IMR-90 (cell line): ENCODE measurements around the gene STON2. TPM values are rescaled to one million over a fixed set of nuclear protein-coding genes. Genes with fewer than 3 reads are reported as not detected.

Experiments
- ATAC-seq: fragments of 200-7000 bp; cut with Tn5 transposase; 2 replicates; pipeline ENCODE4 v1.9.1; 2020; ENCODE audit warnings: low read depth, mild to moderate bottlenecking, moderate library complexity
- BruUV-seq: library from RNA; stranded (reverse); fragments of 400-500 nt; replicated peaks from 2 replicates; lab custom pipeline; 2021; lab: Mats Ljungman, UMichigan
- CTCF ChIA-PET: fragments of 300-600 bp; formaldehyde crosslinking; extraction: SDS; loops from one replicate; lab custom pipeline; 2021; ENCODE audit warnings: antibody characterized with exemption; lab: Yijun Ruan, JAX
- POLR2A ChIA-PET: fragments of 300-600 bp; sonication (Branson Sonifier 250); formaldehyde crosslinking; loops from one replicate; lab custom pipeline; 2022; ENCODE audit warnings: antibody characterized with exemption; ENCODE audit not compliant: unreplicated experiment; lab: Charles Lee
- DNase-seq: peaks from one replicate; pipeline ENCODE4 v3.0.0; 2013
- H2AFZ ChIP-seq: replicated peaks from 2 replicates; pipeline ENCODE3; 2013; ENCODE audit warnings: low read length, mild to moderate bottlenecking; ENCODE audit not compliant: poor library complexity
- H2AK5ac ChIP-seq: 2 replicates; pipeline ENCODE4 v1.6.1; 2013; ENCODE audit warnings: low read depth, low read length, inconsistent platforms
- H2AK9ac ChIP-seq: replicated peaks from 2 replicates; pipeline ENCODE3; 2013; ENCODE audit warnings: mild to moderate bottlenecking, low read depth, low read length, moderate library complexity; ENCODE audit not compliant: poor library complexity
- H2BK120ac ChIP-seq: 2 replicates; pipeline ENCODE4 v1.6.1; 2013; ENCODE audit warnings: low read depth, low read length, inconsistent platforms
- H2BK15ac ChIP-seq: 3 replicates; pipeline ENCODE4 v1.6.1; 2013; ENCODE audit warnings: low read depth, low read length, inconsistent platforms
- H2BK20ac ChIP-seq: 2 replicates; pipeline ENCODE4 v1.6.1; 2013; ENCODE audit warnings: low read depth, mild to moderate bottlenecking, inconsistent platforms, low read length, moderate library complexity
- H2BK5ac ChIP-seq: 2 replicates; pipeline ENCODE4 v1.6.1; 2013; ENCODE audit warnings: mild to moderate bottlenecking, low read depth, low read length, inconsistent platforms; ENCODE audit not compliant: poor library complexity, severe bottlenecking
- H3K14ac ChIP-seq: replicated peaks from 2 replicates; pipeline ENCODE4 v1.6.1; 2013; ENCODE audit warnings: low read depth, low read length, inconsistent platforms
- H3K18ac ChIP-seq: 2 replicates; pipeline ENCODE4 v1.6.1; 2013; ENCODE audit warnings: low read depth, low read length, control low read depth
- H3K23ac ChIP-seq: 2 replicates; pipeline ENCODE4 v1.6.1; 2013; ENCODE audit warnings: low read depth, low read length, inconsistent platforms
- H3K27ac ChIP-seq: 2 replicates; pipeline ENCODE4 v1.5.1; 2013; ENCODE audit warnings: mild to moderate bottlenecking, control low read depth, low read length; ENCODE audit not compliant: insufficient read depth
- H3K27me3 ChIP-seq: 2 replicates; pipeline ENCODE4 v1.6.1; 2013; ENCODE audit warnings: low read length; ENCODE audit not compliant: control insufficient read depth, insufficient read depth
- H3K36me3 ChIP-seq: 2 replicates; pipeline ENCODE4 v1.6.1; 2013; ENCODE audit warnings: low read length, mixed read lengths; ENCODE audit not compliant: control insufficient read depth, insufficient read depth
- H3K4ac ChIP-seq: 2 replicates; pipeline ENCODE4 v1.6.1; 2013; ENCODE audit warnings: low read depth, low read length, inconsistent platforms
- H3K4me1 ChIP-seq: 2 replicates; pipeline ENCODE4 v1.6.1; 2013; ENCODE audit warnings: low read length, mixed read lengths; ENCODE audit not compliant: control insufficient read depth, insufficient read depth
- H3K4me2 ChIP-seq: 2 replicates; pipeline ENCODE4 v1.6.1; 2013; ENCODE audit warnings: low read depth, mild to moderate bottlenecking, control low read depth, low read length, moderate library complexity
- H3K4me3 ChIP-seq: 2 replicates; pipeline ENCODE4 v1.5.1; 2013; ENCODE audit warnings: low read depth, mild to moderate bottlenecking, control low read depth, low read length, moderate library complexity; ENCODE audit not compliant: insufficient read depth
- H3K56ac ChIP-seq: 2 replicates; pipeline ENCODE4 v1.6.1; 2013; ENCODE audit warnings: low read length, inconsistent platforms; ENCODE audit not compliant: insufficient read depth; ENCODE audit errors: extremely low read depth
- H3K79me1 ChIP-seq, 2 experiments: 2 replicates each; pipeline ENCODE4 v1.6.1; 2013; ENCODE audit warnings: low read length in 2 of 2, inconsistent platforms in 1 of 2, low read depth in 1 of 2
- H3K9ac ChIP-seq: 2 replicates; pipeline ENCODE4 v1.6.1; 2013; ENCODE audit warnings: low read depth, low read length, control low read depth
- H3K9me1 ChIP-seq: 2 replicates; pipeline ENCODE4 v1.6.1; 2013; ENCODE audit warnings: low read length, inconsistent platforms; ENCODE audit not compliant: insufficient read depth
- H3K9me3 ChIP-seq: 2 replicates; pipeline ENCODE4 v1.6.1; 2013; ENCODE audit warnings: low read length; ENCODE audit not compliant: control insufficient read depth, insufficient read depth
- H4K20me1 ChIP-seq: 2 replicates; pipeline ENCODE4 v1.6.1; 2013; ENCODE audit warnings: low read length, inconsistent platforms; ENCODE audit not compliant: insufficient read depth
- H4K5ac ChIP-seq: 2 replicates; pipeline ENCODE4 v1.6.1; 2013; ENCODE audit warnings: mild to moderate bottlenecking, low read depth, low read length, control low read depth
- H4K8ac ChIP-seq, 2 experiments: 2 replicates each; pipeline ENCODE4 v1.6.1; 2013; ENCODE audit warnings: low read depth in 2 of 2, low read length in 2 of 2, control low read depth in 1 of 2, inconsistent platforms in 1 of 2
- H4K91ac ChIP-seq: 2 replicates; pipeline ENCODE4 v1.6.1; 2013; ENCODE audit warnings: low read depth, low read length, inconsistent platforms; ENCODE audit not compliant: insufficient read depth
- BHLHE40 ChIP-seq: fragments of 150-350 bp; IDR thresholded peaks from 2 replicates; pipeline ENCODE4 v1.6.1; 2016; ENCODE audit warnings: mild to moderate bottlenecking, low read depth, low read length
- CEBPB ChIP-seq: IDR thresholded peaks from 2 replicates; pipeline ENCODE4 v1.6.1; 2012; ENCODE audit warnings: low read depth, low read length, improper control_type of control experiment
- CHD1 ChIP-seq: IDR thresholded peaks from 2 replicates; pipeline ENCODE4 v1.6.1; 2012; ENCODE audit warnings: low read depth, low read length, improper control_type of control experiment
- FOS ChIP-seq: fragments of 150-350 bp; IDR thresholded peaks from 2 replicates; pipeline ENCODE4 v1.6.1; 2016; ENCODE audit warnings: low read depth, low read length
- MAFK ChIP-seq: IDR thresholded peaks from 2 replicates; pipeline ENCODE4 v1.6.1; 2012; ENCODE audit warnings: low read depth, low read length, improper control_type of control experiment
- MAZ ChIP-seq: IDR thresholded peaks from 2 replicates; pipeline ENCODE4 v1.6.1; 2012; ENCODE audit warnings: low read depth, mild to moderate bottlenecking, low read length, improper control_type of control experiment, moderate library complexity, borderline replicate concordance
- MXI1 ChIP-seq: IDR thresholded peaks from 2 replicates; pipeline ENCODE4 v1.6.1; 2012; ENCODE audit warnings: low read depth, mild to moderate bottlenecking, low read length, moderate library complexity, borderline replicate concordance
- NFE2L2 ChIP-seq: fragments of 150-350 bp; IDR thresholded peaks from 2 replicates; pipeline ENCODE4 v1.6.1; 2016; ENCODE audit warnings: low read depth, mild to moderate bottlenecking, low read length
- POLR2A ChIP-seq: IDR thresholded peaks from 2 replicates; pipeline ENCODE4 v1.6.1; 2012; ENCODE audit warnings: mild to moderate bottlenecking, low read depth, low read length
- RAD21 ChIP-seq: IDR thresholded peaks from 2 replicates; pipeline ENCODE4 v1.6.1; 2012; ENCODE audit warnings: low read length, improper control_type of control experiment
- RCOR1 ChIP-seq: IDR thresholded peaks from 2 replicates; pipeline ENCODE4 v1.6.1; 2012; ENCODE audit warnings: mild to moderate bottlenecking, low read length, improper control_type of control experiment; ENCODE audit not compliant: insufficient replicate concordance
- RFX5 ChIP-seq: IDR thresholded peaks from 2 replicates; pipeline ENCODE4 v1.8.0; 2012; ENCODE audit warnings: low read depth, mild to moderate bottlenecking, low read length, moderate library complexity
- SMC3 ChIP-seq: fragments of 150-350 bp; IDR thresholded peaks from 2 replicates; pipeline ENCODE4 v1.6.1; 2016; ENCODE audit warnings: low read depth, mild to moderate bottlenecking, antibody characterized with exemption, low read length, moderate library complexity
- dilution Hi-C: fragments of 300-500 bp; cut with HindIII; formaldehyde crosslinking; loops from one replicate; pipeline ENCODE4 v1.14.3; 2018; ENCODE audit warnings: low sequenced_read_pairs; ENCODE audit not compliant: unreplicated experiment
- in situ Hi-C: fragments of 300-500 bp; cut with MboI; formaldehyde crosslinking; loops from 3 replicates; pipeline ENCODE4 v1.14.3; 2019; ENCODE audit warnings: low sequenced_read_pairs, inconsistent platforms, mixed read lengths
- intact Hi-C: fragments of 100-400 bp; cut with micrococcal nuclease; formaldehyde crosslinking; loops from 2 replicates; pipeline ENCODE4 v1.10.0; 2022
- polyA plus RNA-seq, 3 experiments: library from polyadenylated mRNA; depleted of rRNA; stranded (reverse); fragments of >200 nt; gene quantifications; 2 replicates each; pipeline ENCODE4 v1.2.3, GENCODE V29; 2012; ENCODE audit warnings: low replicate concordance in 1 of 3
- total RNA-seq: library from RNA; depleted of rRNA; stranded (reverse); fragments of >200 nt; gene quantifications from 2 replicates; pipeline ENCODE4 v1.2.3, GENCODE V29; 2012
- TF ChIP-seq, protein P1 (sequence below): conservative IDR thresholded peaks from 2 replicates; pipeline ENCODE4 v1.5.1; 2012; ENCODE audit warnings: mild to moderate bottlenecking, low read depth, low read length, improper control_type of control experiment
- TF ChIP-seq, protein P2 (sequence below): fragments of 150-350 bp; IDR thresholded peaks from 2 replicates; pipeline ENCODE4 v1.6.1; 2017; ENCODE audit warnings: mild to moderate bottlenecking, antibody characterized with exemption, low read length, low read depth
- TF ChIP-seq, protein P3 (sequence below): fragments of 150-350 bp; IDR thresholded peaks from 2 replicates; pipeline ENCODE4 v1.6.1; 2016; ENCODE audit warnings: low read depth, mild to moderate bottlenecking, low read length, moderate library complexity, borderline replicate concordance

STON2 gene
- total and polyA plus RNA-seq, 2 of the 4 experiments (the other 2 are of a cell fraction) = not detected

DNA sequence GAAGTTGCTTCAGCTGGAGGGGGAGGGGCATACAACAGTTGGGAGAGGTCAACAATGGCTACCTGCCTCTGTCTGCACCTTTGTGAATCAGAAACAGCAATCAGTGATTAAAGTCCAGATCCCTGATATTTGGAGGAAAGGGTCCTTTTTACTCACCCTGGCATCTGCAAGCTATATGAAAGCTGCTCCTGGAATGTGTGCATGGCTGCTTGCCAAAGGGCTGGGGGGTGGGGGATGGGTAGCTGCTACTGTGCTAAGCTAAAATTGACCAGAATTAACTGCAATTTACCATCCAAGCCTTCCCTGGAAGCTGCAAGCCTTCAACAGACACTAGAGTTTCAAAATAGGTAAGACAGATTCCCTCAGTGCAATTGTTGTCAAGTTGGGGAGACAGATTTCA, 165.8 kb downstream of the STON2 start:
- no peak overlapping the region for H3K9ac ChIP-seq
- H3K9me3 ChIP-seq = no peaks in the 10 kb centered on the region
- intact Hi-C loops = no loop called here
- H3K36me3 ChIP-seq = no peaks in the 10 kb centered on the region
- no peak overlapping the region for H3K18ac ChIP-seq
- H4K8ac ChIP-seq = no peak overlapping the region
- H3K4ac ChIP-seq = no peak overlapping the region
- BruUV-seq = no TSS peak
- no peak for TF ChIP-seq SMC3
- no peak for TF ChIP-seq MXI1
- TF ChIP-seq, protein P1, sequence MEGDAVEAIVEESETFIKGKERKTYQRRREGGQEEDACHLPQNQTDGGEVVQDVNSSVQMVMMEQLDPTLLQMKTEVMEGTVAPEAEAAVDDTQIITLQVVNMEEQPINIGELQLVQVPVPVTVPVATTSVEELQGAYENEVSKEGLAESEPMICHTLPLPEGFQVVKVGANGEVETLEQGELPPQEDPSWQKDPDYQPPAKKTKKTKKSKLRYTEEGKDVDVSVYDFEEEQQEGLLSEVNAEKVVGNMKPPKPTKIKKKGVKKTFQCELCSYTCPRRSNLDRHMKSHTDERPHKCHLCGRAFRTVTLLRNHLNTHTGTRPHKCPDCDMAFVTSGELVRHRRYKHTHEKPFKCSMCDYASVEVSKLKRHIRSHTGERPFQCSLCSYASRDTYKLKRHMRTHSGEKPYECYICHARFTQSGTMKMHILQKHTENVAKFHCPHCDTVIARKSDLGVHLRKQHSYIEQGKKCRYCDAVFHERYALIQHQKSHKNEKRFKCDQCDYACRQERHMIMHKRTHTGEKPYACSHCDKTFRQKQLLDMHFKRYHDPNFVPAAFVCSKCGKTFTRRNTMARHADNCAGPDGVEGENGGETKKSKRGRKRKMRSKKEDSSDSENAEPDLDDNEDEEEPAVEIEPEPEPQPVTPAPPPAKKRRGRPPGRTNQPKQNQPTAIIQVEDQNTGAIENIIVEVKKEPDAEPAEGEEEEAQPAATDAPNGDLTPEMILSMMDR = no peak
- no peak for TF ChIP-seq RFX5
- no peak for TF ChIP-seq RCOR1
- TF ChIP-seq, protein P2, sequence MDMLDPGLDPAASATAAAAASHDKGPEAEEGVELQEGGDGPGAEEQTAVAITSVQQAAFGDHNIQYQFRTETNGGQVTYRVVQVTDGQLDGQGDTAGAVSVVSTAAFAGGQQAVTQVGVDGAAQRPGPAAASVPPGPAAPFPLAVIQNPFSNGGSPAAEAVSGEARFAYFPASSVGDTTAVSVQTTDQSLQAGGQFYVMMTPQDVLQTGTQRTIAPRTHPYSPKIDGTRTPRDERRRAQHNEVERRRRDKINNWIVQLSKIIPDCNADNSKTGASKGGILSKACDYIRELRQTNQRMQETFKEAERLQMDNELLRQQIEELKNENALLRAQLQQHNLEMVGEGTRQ = no peak
- TF ChIP-seq MAZ = no peak
- TF ChIP-seq CEBPB = no peak
- TF ChIP-seq NFE2L2 = no peak
- no peak for TF ChIP-seq POLR2A
- no peak for TF ChIP-seq CHD1
- TF ChIP-seq RAD21 = no peak
- TF ChIP-seq BHLHE40 = no peak
- TF ChIP-seq FOS = no peak
- TF ChIP-seq MAFK = no peak
- TF ChIP-seq, protein P3, sequence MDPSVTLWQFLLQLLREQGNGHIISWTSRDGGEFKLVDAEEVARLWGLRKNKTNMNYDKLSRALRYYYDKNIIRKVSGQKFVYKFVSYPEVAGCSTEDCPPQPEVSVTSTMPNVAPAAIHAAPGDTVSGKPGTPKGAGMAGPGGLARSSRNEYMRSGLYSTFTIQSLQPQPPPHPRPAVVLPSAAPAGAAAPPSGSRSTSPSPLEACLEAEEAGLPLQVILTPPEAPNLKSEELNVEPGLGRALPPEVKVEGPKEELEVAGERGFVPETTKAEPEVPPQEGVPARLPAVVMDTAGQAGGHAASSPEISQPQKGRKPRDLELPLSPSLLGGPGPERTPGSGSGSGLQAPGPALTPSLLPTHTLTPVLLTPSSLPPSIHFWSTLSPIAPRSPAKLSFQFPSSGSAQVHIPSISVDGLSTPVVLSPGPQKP = no peak
- H2BK5ac ChIP-seq = no peak overlapping the region
- no peak overlapping the region for H3K56ac ChIP-seq
- no peaks in the 10 kb centered on the region for H3K27me3 ChIP-seq
- no peak overlapping the region for H4K5ac ChIP-seq
- ChIA-PET CTCF (no interaction called here), POLR2A (no interaction called here)
- no peak overlapping the region for H3K4me3 ChIP-seq
- H2AK9ac ChIP-seq = no peak overlapping the region
- no peak overlapping the region for H2BK20ac ChIP-seq
- in situ Hi-C loops = no loop called here
- ATAC-seq (no peak), DNase-seq (no peak)
- H3K27ac ChIP-seq = no peak overlapping the region
- no peak overlapping the region for H2BK15ac ChIP-seq
- peak overlapping the region; percentile 10 for H2AFZ ChIP-seq
- dilution Hi-C loops = no loop called here
- H2BK120ac ChIP-seq = no peak overlapping the region
- no peak overlapping the region for H3K14ac ChIP-seq
- no peaks in the 10 kb centered on the region for H3K4me1 ChIP-seq
- H4K91ac ChIP-seq = no peak overlapping the region
- H2AK5ac ChIP-seq = no peak overlapping the region
- no peak overlapping the region for H3K4me2 ChIP-seq
- H4K20me1 ChIP-seq = no peaks in the 10 kb centered on the region
- no peaks in the 10 kb centered on the region for H3K79me1 ChIP-seq
- H3K9me1 ChIP-seq = no peaks in the 10 kb centered on the region
- no peak overlapping the region for H3K23ac ChIP-seq
